SU-DHL-6 (cell line): ENCODE data around the gene HOXB5.

Source experiments
- H2AFZ ChIP-seq: fragments of 200-600 bp; sonication (generic); 2 replicates; pipeline ENCODE4 v1.6.1; 2014; ENCODE audit warnings: low read depth, mild to moderate bottlenecking, moderate library complexity, mixed read lengths, antibody characterized with exemption, low read length; ENCODE audit not compliant: severe bottlenecking
- H3F3A ChIP-seq: fragments of 200-600 bp; shearing (Covaris generic); 2 replicates; pipeline ENCODE4 v1.6.0; 2016; ENCODE audit warnings: antibody characterized with exemption, mild to moderate bottlenecking; ENCODE audit not compliant: insufficient read depth
- H3K27ac ChIP-seq: fragments of 200-600 bp; sonication (generic); 2 replicates; pipeline ENCODE4 v1.5.1; 2016; ENCODE audit warnings: low read depth, mild to moderate bottlenecking, low read length, moderate library complexity, mixed read lengths
- H3K27me3 ChIP-seq: fragments of 200-600 bp; sonication (generic), shearing (Covaris generic); 2 replicates; pipeline ENCODE4 v1.6.0; 2014; ENCODE audit warnings: mild to moderate bottlenecking, low read length
- H3K36me3 ChIP-seq: fragments of 200-600 bp; sonication (generic); 2 replicates; pipeline ENCODE4 v1.6.1; 2014; ENCODE audit warnings: mild to moderate bottlenecking, low read length, mixed read lengths
- H3K4me2 ChIP-seq: fragments of 300-600, 200-600 bp; shearing (Covaris generic), sonication (generic); 2 replicates; pipeline ENCODE4 v1.6.0; 2014; ENCODE audit warnings: low read length, low read depth, mild to moderate bottlenecking; ENCODE audit not compliant: poor library complexity, severe bottlenecking
- H3K4me3 ChIP-seq: fragments of 200-600 bp; sonication (generic); 2 replicates; pipeline ENCODE4 v1.5.1; 2014; ENCODE audit warnings: antibody characterized with exemption, low read length, mild to moderate bottlenecking, mixed read lengths; ENCODE audit not compliant: insufficient read depth, poor library complexity, severe bottlenecking
- H3K79me2 ChIP-seq: fragments of 200-600 bp; sonication (generic); 2 replicates; pipeline ENCODE4 v1.6.1; 2014; ENCODE audit warnings: mild to moderate bottlenecking, low read length, moderate library complexity; ENCODE audit not compliant: insufficient read depth
- H3K9ac ChIP-seq: fragments of 200-600 bp; sonication (generic); 2 replicates; pipeline ENCODE4 v1.7.0; 2014; ENCODE audit warnings: mild to moderate bottlenecking, low read length
- H3K9me2 ChIP-seq: fragments of 200-600 bp; sonication (generic); replicated peaks from 2 replicates; pipeline ENCODE4 v1.6.1; 2014; ENCODE audit warnings: low read length; ENCODE audit not compliant: insufficient read depth
- H3K9me3 ChIP-seq: fragments of 200-600 bp; sonication (generic); 2 replicates; pipeline ENCODE4 v1.6.1; 2014; ENCODE audit warnings: low read length, mixed read lengths; ENCODE audit not compliant: insufficient read depth
- H4K20me1 ChIP-seq: fragments of 200-600 bp; sonication (generic); 2 replicates; pipeline ENCODE4 v1.6.1; 2014; ENCODE audit warnings: low read depth, mild to moderate bottlenecking, antibody characterized with exemption, low read length, moderate library complexity, mixed read lengths
- EZH2phosphoT487 ChIP-seq: fragments of 200-600 bp; sonication (generic), shearing (Covaris generic); conservative IDR thresholded peaks from 2 replicates; pipeline ENCODE4 v1.6.1; 2018; ENCODE audit warnings: mild to moderate bottlenecking, antibody characterized with exemption, low read length, moderate library complexity, mixed read lengths
- TF ChIP-seq, protein P1 (sequence below): fragments of 200-600 bp; sonication (generic); IDR thresholded peaks from one replicate; pipeline ENCODE4 v1.5.1; 2017; ENCODE audit warnings: antibody characterized with exemption, mild to moderate bottlenecking, low read length, moderate library complexity; ENCODE audit not compliant: insufficient read depth, poor library complexity, severe bottlenecking

Gene HOXB5

DNA sequence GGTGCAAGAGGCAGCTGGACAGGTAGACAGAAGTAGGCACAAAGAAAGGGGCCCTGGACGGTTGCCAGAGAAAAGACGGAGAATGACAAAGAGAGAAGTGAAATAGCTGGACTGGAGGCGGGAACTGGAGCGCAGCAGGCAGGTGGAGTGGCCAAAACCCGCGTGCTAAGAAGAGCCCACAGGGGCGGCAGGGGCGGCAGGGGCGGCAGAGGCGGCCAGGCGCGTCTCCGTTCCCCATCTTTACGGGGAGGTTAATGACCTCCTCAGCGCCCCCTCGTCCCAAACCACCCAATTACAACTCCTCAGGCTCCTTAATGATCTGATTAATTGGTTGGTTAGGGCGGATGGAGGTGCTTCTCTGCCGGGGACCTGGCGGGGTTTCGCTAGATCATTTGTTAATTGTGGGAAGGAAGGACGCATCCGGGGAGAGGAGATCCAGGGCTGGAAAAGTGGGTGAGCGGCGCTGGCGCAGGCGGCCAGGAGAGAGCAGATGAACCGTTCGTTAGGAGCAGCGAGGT lies 48.0 kb upstream of the HOXB5 start:
- H3K9me2 ChIP-seq, result no peaks in the 10 kb centered on the region
- H3F3A ChIP-seq, result no peaks in the 10 kb centered on the region
- H3K27ac ChIP-seq, result no peak overlapping the region
- H3K79me2 ChIP-seq, result no peaks in the 10 kb centered on the region
- TF ChIP-seq, protein P1, sequence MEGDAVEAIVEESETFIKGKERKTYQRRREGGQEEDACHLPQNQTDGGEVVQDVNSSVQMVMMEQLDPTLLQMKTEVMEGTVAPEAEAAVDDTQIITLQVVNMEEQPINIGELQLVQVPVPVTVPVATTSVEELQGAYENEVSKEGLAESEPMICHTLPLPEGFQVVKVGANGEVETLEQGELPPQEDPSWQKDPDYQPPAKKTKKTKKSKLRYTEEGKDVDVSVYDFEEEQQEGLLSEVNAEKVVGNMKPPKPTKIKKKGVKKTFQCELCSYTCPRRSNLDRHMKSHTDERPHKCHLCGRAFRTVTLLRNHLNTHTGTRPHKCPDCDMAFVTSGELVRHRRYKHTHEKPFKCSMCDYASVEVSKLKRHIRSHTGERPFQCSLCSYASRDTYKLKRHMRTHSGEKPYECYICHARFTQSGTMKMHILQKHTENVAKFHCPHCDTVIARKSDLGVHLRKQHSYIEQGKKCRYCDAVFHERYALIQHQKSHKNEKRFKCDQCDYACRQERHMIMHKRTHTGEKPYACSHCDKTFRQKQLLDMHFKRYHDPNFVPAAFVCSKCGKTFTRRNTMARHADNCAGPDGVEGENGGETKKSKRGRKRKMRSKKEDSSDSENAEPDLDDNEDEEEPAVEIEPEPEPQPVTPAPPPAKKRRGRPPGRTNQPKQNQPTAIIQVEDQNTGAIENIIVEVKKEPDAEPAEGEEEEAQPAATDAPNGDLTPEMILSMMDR, result no peak
- TF ChIP-seq EZH2phosphoT487, result no peak
- no peak overlapping the region for H3K9ac ChIP-seq
- no peaks in the 10 kb centered on the region for H3K36me3 ChIP-seq
- H3K9me3 ChIP-seq, result no peaks in the 10 kb centered on the region
- no peaks in the 10 kb centered on the region for H4K20me1 ChIP-seq
- H3K4me3 ChIP-seq, result no peak overlapping the region
- no peak overlapping the region for H2AFZ ChIP-seq
- no peaks in the 10 kb centered on the region for H3K27me3 ChIP-seq
- no peak overlapping the region for H3K4me2 ChIP-seq

DNA sequence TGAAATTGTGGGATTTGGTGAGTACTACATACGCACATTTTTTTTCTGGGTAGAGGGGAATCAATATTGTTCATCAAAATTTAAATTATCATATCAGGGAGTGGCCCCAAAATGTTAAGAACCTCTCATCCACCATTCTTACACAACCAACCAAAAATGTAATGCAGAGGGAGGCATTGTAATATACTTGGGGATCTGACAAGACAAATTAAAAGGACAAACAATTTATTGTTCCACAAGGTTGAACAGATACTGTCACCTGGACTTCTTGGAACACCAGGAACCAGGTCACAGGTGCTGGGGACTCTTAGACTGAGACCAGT lies 47.2 kb upstream of the HOXB5 start:
- Histone ChIP-seq H2AFZ (no peak overlapping the region), H3F3A (no peaks in the 10 kb centered on the region), H3K36me3 (no peaks in the 10 kb centered on the region), H3K79me2 (no peaks in the 10 kb centered on the region), H3K4me3 (no peak overlapping the region), H3K9ac (no peak overlapping the region), H4K20me1 (no peaks in the 10 kb centered on the region), H3K27ac (no peak overlapping the region), H3K4me2 (no peak overlapping the region), H3K9me2 (no peaks in the 10 kb centered on the region), H3K27me3 (no peaks in the 10 kb centered on the region), H3K9me3 (no peaks in the 10 kb centered on the region)
- no peak for TF ChIP-seq EZH2phosphoT487
- TF ChIP-seq, protein P1, result no peak

DNA sequence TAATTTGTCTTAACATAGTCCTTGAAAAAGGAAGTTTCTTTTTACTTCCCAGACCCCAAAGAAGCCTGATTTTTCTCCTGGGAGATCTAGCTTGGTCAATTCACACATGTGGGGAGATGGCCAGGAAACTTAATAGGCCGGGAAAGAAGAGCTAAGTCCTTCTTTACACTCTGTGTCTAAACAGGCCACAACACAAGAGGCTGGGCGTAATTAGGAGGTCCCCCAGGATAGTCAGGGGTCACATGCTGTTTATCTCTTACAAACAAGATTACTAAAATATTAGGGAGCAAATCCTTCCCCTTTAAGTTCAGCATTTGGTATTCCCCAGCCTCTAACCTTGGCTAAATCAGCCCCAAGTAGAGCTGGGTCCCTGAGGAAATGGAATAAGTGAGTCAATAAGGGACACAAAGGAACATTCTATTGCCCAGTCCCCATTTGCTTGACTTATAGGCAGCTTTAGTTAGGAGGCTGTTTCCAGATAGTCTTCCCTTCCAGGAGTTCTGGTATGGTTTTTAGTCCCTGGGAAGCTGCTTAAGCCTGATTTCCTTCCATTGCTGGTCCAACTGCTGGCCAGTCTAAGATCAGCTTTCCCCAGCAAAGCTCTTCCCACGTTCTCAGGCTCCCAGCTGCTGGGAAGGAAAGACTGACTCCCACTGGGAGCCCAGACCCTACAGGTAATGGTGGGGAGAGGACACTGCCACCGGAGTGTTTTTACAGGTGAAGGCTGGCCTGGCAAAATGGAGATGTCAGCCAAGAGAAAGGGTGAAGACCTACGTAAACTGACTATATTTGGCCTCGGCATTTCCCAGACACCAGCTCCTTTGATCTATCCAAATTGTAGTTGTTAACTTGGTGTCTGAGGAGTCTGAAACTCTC lies 46.6 kb upstream of the HOXB5 start:
- H3F3A ChIP-seq, result no peaks in the 10 kb centered on the region
- no peaks in the 10 kb centered on the region for H4K20me1 ChIP-seq
- no peak overlapping the region for H3K9ac ChIP-seq
- H3K27ac ChIP-seq, result no peak overlapping the region
- no peaks in the 10 kb centered on the region for H3K79me2 ChIP-seq
- no peak overlapping the region for H2AFZ ChIP-seq
- no peaks in the 10 kb centered on the region for H3K9me3 ChIP-seq
- H3K4me2 ChIP-seq, result no peak overlapping the region
- H3K9me2 ChIP-seq, result no peaks in the 10 kb centered on the region
- no peak overlapping the region for H3K4me3 ChIP-seq
- no peak for TF ChIP-seq EZH2phosphoT487
- H3K27me3 ChIP-seq, result no peaks in the 10 kb centered on the region
- H3K36me3 ChIP-seq, result no peaks in the 10 kb centered on the region

DNA sequence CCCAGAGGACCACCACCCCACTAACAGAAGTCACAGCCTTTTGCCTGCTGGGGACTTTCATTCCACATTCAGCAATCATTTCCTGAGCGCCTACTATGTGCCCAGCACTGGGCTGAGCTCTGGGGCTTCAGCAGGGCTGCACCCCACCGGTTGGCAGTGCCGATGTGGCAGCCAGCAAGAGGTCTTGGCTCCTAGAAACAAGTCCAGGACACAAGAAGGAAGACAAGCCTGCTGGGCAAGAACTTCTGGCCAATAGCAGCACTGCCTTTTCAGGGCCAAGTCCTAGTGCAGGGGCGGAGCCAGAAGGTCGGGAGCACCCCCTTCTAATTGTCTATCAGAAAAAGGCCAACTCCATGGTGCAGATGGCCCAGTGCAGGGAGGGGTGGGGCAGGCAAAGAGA lies 45.6 kb upstream of the HOXB5 start:
- no peaks in the 10 kb centered on the region for H3K9me3 ChIP-seq
- H3K4me3 ChIP-seq, result no peak overlapping the region
- no peak overlapping the region for H3K27ac ChIP-seq
- H3K4me2 ChIP-seq, result no peak overlapping the region
- no peaks in the 10 kb centered on the region for H3F3A ChIP-seq
- H3K79me2 ChIP-seq, result no peaks in the 10 kb centered on the region
- no peaks in the 10 kb centered on the region for H3K36me3 ChIP-seq
- no peaks in the 10 kb centered on the region for H3K9me2 ChIP-seq
- H3K9ac ChIP-seq, result no peak overlapping the region
- H3K27me3 ChIP-seq, result no peaks in the 10 kb centered on the region
- no peak overlapping the region for H2AFZ ChIP-seq
- TF ChIP-seq, protein P1, result no peak
- TF ChIP-seq EZH2phosphoT487, result no peak
- no peaks in the 10 kb centered on the region for H4K20me1 ChIP-seq
